ENCODE data around the gene MARCO. TPM values are rescaled to one million over a fixed set of nuclear protein-coding genes. Genes with fewer than 3 reads are reported as not detected.

Gene MARCO
- total RNA-seq, 2 experiments from 2014 or later, result not detected

DNA sequence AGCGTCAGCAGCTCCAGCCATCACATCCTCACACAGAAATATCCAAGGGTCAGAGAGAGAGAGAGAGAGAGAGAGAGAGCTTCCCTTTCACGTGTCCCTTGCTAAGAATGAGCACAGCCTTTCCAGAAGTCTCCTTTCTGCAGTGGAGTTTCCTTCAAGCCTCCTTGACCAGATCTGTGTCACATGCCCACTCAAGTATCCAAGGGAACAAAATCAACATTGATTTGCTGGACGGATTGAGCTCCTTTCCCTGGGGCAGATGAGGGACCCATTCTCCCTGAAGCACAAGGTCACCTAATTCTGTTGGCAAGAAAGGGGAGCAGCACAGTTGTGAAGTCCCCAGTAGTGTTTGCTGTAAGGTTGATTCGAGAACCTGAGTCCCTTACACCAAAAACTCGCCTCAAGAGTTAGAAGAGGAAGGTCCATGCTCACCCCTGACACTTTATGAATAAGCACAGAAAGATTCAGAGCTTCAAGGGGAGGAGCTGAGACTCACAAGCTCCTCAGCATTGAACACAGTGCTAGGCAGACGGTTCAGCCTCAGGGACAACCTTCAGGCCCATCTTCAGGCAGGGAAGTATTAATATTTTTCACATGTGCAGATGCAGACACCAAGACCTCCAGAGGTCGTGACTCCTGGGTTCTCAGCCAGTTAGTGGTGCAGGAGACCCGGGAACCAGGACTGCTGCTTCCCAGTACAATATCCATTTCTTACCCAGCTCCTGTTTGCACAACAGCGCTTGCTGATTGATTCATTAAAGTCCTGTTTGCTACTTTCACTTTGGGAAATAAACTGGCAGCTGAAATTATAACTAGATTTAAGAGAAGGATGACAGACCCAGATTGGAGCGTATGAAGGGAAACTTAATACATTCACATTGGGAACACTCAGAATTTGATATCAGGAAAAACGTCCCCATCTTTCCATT is 38.2 kb upstream of the MARCO start:
- intact Hi-C loops (cut with micrococcal nuclease), result no loop called here
- no peak overlapping the region for H3K27ac Mint-ChIP-seq
- peaks cover 17% of the 10 kb centered on the region for H3K4me1 Mint-ChIP-seq (ENCODE audit: low read depth)
- no peaks in the 10 kb centered on the region for H3K36me3 Mint-ChIP-seq (ENCODE audit: low read depth)
- ChIA-PET POLR2A (no interaction called here), CTCF (interaction anchor here (0.8 to 3.0 kb wide), 2 partner anchors 11 to 21 kb away, joined by 4 to 20 read pairs; no protein-coding TSS in a partner anchor)
- ATAC-seq (no peak), DNase-seq (no peak)
- H3K4me3 Mint-ChIP-seq, result no peak overlapping the region
- peaks cover 3% of the 10 kb centered on the region for H3K9me3 Mint-ChIP-seq
- TF ChIP-seq, protein P1, sequence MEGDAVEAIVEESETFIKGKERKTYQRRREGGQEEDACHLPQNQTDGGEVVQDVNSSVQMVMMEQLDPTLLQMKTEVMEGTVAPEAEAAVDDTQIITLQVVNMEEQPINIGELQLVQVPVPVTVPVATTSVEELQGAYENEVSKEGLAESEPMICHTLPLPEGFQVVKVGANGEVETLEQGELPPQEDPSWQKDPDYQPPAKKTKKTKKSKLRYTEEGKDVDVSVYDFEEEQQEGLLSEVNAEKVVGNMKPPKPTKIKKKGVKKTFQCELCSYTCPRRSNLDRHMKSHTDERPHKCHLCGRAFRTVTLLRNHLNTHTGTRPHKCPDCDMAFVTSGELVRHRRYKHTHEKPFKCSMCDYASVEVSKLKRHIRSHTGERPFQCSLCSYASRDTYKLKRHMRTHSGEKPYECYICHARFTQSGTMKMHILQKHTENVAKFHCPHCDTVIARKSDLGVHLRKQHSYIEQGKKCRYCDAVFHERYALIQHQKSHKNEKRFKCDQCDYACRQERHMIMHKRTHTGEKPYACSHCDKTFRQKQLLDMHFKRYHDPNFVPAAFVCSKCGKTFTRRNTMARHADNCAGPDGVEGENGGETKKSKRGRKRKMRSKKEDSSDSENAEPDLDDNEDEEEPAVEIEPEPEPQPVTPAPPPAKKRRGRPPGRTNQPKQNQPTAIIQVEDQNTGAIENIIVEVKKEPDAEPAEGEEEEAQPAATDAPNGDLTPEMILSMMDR (IDR thresholded peaks at IDR 0.05), result no peak
- H3K27me3 Mint-ChIP-seq, result no peaks in the 10 kb centered on the region

DNA sequence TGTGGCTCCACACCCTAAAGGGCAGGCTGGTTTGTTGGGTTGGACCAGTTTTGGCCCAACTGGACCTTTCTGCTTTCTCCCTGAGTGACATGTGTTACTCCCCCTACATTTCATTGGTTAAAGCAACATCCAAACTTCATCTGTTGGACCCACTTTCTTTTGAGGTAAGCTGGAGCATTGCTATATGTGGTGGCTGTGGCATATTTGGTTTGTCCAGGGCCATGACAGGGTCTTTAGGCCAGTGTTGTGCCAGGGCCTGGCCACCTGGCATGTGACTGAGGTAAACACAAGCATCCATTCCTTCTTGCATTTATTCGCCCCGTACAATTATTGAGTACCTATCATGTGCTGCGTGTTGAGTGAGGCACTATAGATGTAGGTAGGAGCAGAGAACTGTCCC is 36.8 kb upstream of the MARCO start:
- DNase-seq, result no peak
- H3K27ac Mint-ChIP-seq, result no peak overlapping the region

GRCh38 chr2:118906186-118906585 is 35.8 kb upstream of the MARCO start:
- no peak for DNase-seq
- no peaks in the 10 kb centered on the region for H3K36me3 Mint-ChIP-seq (ENCODE audit: low read depth)
- CTCF ChIA-PET, result no interaction called here
- H3K27ac Mint-ChIP-seq, result no peak overlapping the region
- H3K9me3 Mint-ChIP-seq, result peaks cover 3% of the 10 kb centered on the region
- no peak for ATAC-seq
- H3K4me3 Mint-ChIP-seq, result no peak overlapping the region
- TF ChIP-seq, protein P1 (IDR thresholded peaks at IDR 0.05), result no peak
- POLR2A ChIA-PET, result no interaction called here
- intact Hi-C loops (cut with micrococcal nuclease), result no loop called here
- no peaks in the 10 kb centered on the region for H3K27me3 Mint-ChIP-seq
- H3K4me1 Mint-ChIP-seq (ENCODE audit: low read depth), result peaks cover 17% of the 10 kb centered on the region

More for the DNA sequence above, 36.8 kb upstream of the MARCO start:
- peaks cover 17% of the 10 kb centered on the region for H3K4me1 Mint-ChIP-seq (ENCODE audit: low read depth)
- no peak for ATAC-seq
- no peak overlapping the region for H3K4me3 Mint-ChIP-seq
- POLR2A ChIA-PET, result no interaction called here
- no peaks in the 10 kb centered on the region for H3K27me3 Mint-ChIP-seq
- TF ChIP-seq, protein P1 (IDR thresholded peaks at IDR 0.05), result no peak
- CTCF ChIA-PET, result no interaction called here
- intact Hi-C loops (cut with micrococcal nuclease), result no loop called here
- H3K9me3 Mint-ChIP-seq, result peaks cover 3% of the 10 kb centered on the region
- no peaks in the 10 kb centered on the region for H3K36me3 Mint-ChIP-seq (ENCODE audit: low read depth)

DNA sequence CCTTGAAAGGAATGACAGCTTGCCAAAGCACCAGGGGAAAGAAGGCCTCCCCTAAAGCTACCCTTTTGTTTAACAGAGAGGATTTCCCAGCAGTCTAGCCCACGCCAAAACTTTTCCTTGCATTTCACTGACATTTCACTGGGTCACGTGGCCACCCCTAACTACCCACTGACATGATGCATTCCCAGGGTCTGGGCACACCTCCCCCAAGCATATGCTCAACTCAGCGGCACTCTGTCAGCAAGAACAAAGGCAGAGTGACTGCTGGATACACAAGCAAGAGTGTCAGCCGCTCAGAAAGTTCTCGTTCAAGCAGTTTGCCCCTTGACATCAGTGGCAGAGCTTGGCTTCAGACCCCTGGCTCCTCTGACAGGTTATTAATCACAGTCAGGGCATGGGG is 34.2 kb upstream of the MARCO start:
- Mint-ChIP-seq H3K9me3 (no peaks in the 10 kb centered on the region), H3K4me1 (ENCODE audit: low read depth) (peaks cover 12% of the 10 kb centered on the region), H3K36me3 (ENCODE audit: low read depth) (no peaks in the 10 kb centered on the region), H3K27me3 (no peaks in the 10 kb centered on the region), H3K27ac (no peak overlapping the region), H3K4me3 (no peak overlapping the region)
- TF ChIP-seq, protein P1 (IDR thresholded peaks at IDR 0.05), result no peak
- CTCF ChIA-PET, result interaction anchor here (1.0 to 1.5 kb wide), 3 partner anchors 13 to 53 kb away, joined by 3 to 4 read pairs (median 3); no protein-coding TSS in a partner anchor
- ATAC-seq, result no peak
- intact Hi-C loops (cut with micrococcal nuclease), result no loop called here
- POLR2A ChIA-PET, result no interaction called here
- no peak for DNase-seq

GRCh38 chr2:118909191-118909590 is 32.8 kb upstream of the MARCO start:
- no peak overlapping the region for H3K4me3 Mint-ChIP-seq
- CTCF ChIA-PET, result interaction anchor here (1.5 kb wide), 1 partner anchor 54 kb away, joined by 3 read pairs; no protein-coding TSS in a partner anchor

More at GRCh38 chr2:118909191-118909590, 32.8 kb upstream of the MARCO start:
- intact Hi-C loops (cut with micrococcal nuclease), result no loop called here
- POLR2A ChIA-PET, result no interaction called here
- no peaks in the 10 kb centered on the region for H3K4me1 Mint-ChIP-seq (ENCODE audit: low read depth)
- H3K27me3 Mint-ChIP-seq, result no peaks in the 10 kb centered on the region
- no peaks in the 10 kb centered on the region for H3K36me3 Mint-ChIP-seq (ENCODE audit: low read depth)
- H3K9me3 Mint-ChIP-seq, result no peaks in the 10 kb centered on the region
- TF ChIP-seq, protein P1 (IDR thresholded peaks at IDR 0.05), result no peak
- H3K27ac Mint-ChIP-seq, result no peak overlapping the region
- ATAC-seq, result no peak
- no peak for DNase-seq

Measured in activated CD8-positive, alpha-beta T cell treated with anti-CD3 and anti-CD28 coated beads for 36 hours (primary cell).